ENCODE measurements around the gene TMEM52B.

The TMEM52B gene

DNA sequence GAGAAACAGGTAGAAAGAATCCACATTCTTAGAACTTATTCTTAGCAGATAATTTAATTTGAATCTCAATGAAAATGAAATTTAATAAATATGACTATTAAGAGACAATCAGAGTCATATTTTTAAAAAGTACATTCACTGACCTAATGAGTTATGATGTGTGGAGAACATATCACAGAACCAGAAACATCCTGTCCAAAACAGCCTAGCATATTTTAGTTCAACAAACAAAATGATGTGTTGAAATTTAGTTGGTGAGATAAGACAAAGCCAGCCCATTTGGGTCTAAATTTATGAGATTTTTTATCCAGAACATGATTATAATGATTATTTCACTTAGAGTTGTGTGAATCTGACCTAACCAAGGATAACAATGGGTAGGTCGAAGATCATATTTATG lies 59.7 kb downstream of the TMEM52B start:
- no peak overlapping the region for H3K9ac ChIP-seq (ENCODE audit: low read depth, low read length, poor library complexity, severe bottlenecking)
- H3K4me2 ChIP-seq (ENCODE audit: low read depth, low read length, poor library complexity, severe bottlenecking): no peak overlapping the region
- H3K79me2 ChIP-seq (ENCODE audit: insufficient read depth, low read length): no peaks in the 10 kb centered on the region
- TF ChIP-seq EZH2phosphoT487 (IDR thresholded peaks at IDR 0.05; ENCODE audit: borderline replicate concordance): no peak
- TF ChIP-seq, protein P1, sequence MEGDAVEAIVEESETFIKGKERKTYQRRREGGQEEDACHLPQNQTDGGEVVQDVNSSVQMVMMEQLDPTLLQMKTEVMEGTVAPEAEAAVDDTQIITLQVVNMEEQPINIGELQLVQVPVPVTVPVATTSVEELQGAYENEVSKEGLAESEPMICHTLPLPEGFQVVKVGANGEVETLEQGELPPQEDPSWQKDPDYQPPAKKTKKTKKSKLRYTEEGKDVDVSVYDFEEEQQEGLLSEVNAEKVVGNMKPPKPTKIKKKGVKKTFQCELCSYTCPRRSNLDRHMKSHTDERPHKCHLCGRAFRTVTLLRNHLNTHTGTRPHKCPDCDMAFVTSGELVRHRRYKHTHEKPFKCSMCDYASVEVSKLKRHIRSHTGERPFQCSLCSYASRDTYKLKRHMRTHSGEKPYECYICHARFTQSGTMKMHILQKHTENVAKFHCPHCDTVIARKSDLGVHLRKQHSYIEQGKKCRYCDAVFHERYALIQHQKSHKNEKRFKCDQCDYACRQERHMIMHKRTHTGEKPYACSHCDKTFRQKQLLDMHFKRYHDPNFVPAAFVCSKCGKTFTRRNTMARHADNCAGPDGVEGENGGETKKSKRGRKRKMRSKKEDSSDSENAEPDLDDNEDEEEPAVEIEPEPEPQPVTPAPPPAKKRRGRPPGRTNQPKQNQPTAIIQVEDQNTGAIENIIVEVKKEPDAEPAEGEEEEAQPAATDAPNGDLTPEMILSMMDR (conservative IDR thresholded peaks at IDR 0.05; ENCODE audit: low read length): no peak
- peaks cover 28% of the 10 kb centered on the region for H3K4me1 ChIP-seq (ENCODE audit: insufficient read depth, low read length, poor library complexity, severe bottlenecking)
- H3K9me3 ChIP-seq (ENCODE audit: insufficient read depth, low read depth, low read length): no peaks in the 10 kb centered on the region; the same call in 1 of the 2 replicates
- H3F3A ChIP-seq (ENCODE audit: low read depth): no peaks in the 10 kb centered on the region
- no peaks in the 10 kb centered on the region for H3K36me3 ChIP-seq (ENCODE audit: insufficient read depth, low read length)
- no peaks in the 10 kb centered on the region for H3K27me3 ChIP-seq (ENCODE audit: insufficient read depth, low read length, poor library complexity, severe bottlenecking)
- H4K20me1 ChIP-seq (ENCODE audit: insufficient read depth, low read length, poor library complexity, severe bottlenecking): no peaks in the 10 kb centered on the region
- H2AFZ ChIP-seq (ENCODE audit: low read length): no peak overlapping the region
- no peak overlapping the region for H3K4me3 ChIP-seq (ENCODE audit: low read length, poor library complexity, severe bottlenecking)
- no peaks in the 10 kb centered on the region for H3K9me2 ChIP-seq (replicated peaks; ENCODE audit: low read depth, low read length)

DNA sequence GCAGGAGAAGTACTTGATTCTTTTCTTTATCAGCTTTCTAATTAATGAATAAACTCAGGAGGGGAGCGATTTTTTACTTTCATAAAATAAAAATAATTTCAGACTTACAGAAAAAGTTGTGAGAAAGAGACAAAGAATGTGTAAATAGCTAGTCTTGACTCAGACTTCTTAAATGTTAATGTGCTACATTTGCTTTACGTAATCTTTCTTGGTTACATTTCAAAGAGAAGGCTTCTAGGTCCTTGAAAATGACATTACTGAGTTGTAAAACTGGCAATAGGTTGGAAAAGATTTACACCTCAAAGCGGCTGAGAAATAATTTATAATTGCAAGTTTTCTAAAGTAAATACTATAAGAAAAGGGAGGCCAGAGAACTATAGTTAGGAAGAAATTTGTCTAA lies 62.5 kb downstream of the TMEM52B start:
- peaks cover 34% of the 10 kb centered on the region for H3K4me1 ChIP-seq (ENCODE audit: insufficient read depth, low read length, poor library complexity, severe bottlenecking)
- H3K36me3 ChIP-seq (ENCODE audit: insufficient read depth, low read length): no peaks in the 10 kb centered on the region
- no peaks in the 10 kb centered on the region for H3K79me2 ChIP-seq (ENCODE audit: insufficient read depth, low read length)
- no peaks in the 10 kb centered on the region for H3K27me3 ChIP-seq (ENCODE audit: insufficient read depth, low read length, poor library complexity, severe bottlenecking)
- no peak overlapping the region for H3K4me2 ChIP-seq (ENCODE audit: low read depth, low read length, poor library complexity, severe bottlenecking)
- H3K9me3 ChIP-seq (ENCODE audit: insufficient read depth, low read depth, low read length): no peaks in the 10 kb centered on the region
- H3K9me2 ChIP-seq (replicated peaks; ENCODE audit: low read depth, low read length): no peaks in the 10 kb centered on the region
- no peak overlapping the region for H3K4me3 ChIP-seq (ENCODE audit: low read length, poor library complexity, severe bottlenecking)
- H2AFZ ChIP-seq (ENCODE audit: low read length): no peak overlapping the region
- TF ChIP-seq, protein P1 (conservative IDR thresholded peaks at IDR 0.05; ENCODE audit: low read length): no peak
- TF ChIP-seq EZH2phosphoT487 (IDR thresholded peaks at IDR 0.05; ENCODE audit: borderline replicate concordance): no peak
- no peaks in the 10 kb centered on the region for H4K20me1 ChIP-seq (ENCODE audit: insufficient read depth, low read length, poor library complexity, severe bottlenecking)
- no peaks in the 10 kb centered on the region for H3F3A ChIP-seq (ENCODE audit: low read depth)
- H3K9ac ChIP-seq (ENCODE audit: low read depth, low read length, poor library complexity, severe bottlenecking): no peak overlapping the region
